ENCODE measurements around the gene RAB3C. TPM values are rescaled to one million over a fixed set of nuclear protein-coding genes. Genes with fewer than 3 reads are reported as not detected.
"Not testable (repeated sequence)": the region's sequence is repeated elsewhere in the genome, so short reads cannot be mapped to it uniquely, and the experiment has no call there.

RAB3C gene
- total and polyA plus RNA-seq, 2 donors (not counting 1 experiment from before 2014, with no cell fraction given), result not detected

- H3K4me3 ChIP-seq (replicated peaks in 1 of 4; ENCODE audit: control extremely low read depth in 1 of 4, insufficient read depth in 1 of 4, low read depth in 3 of 4, low read length in 4 of 4), result no peak overlapping the region
- H3K9ac ChIP-seq (ENCODE audit: insufficient read depth, low read length), result no peak overlapping the region
- H2AFZ ChIP-seq (ENCODE audit: low read length), result no peak overlapping the region
- H3K9me3 ChIP-seq (ENCODE audit: control insufficient read depth, insufficient read depth, low read depth, low read length), result no peaks in the 10 kb centered on the region
- no peaks in the 10 kb centered on the region for H3K4me1 ChIP-seq (ENCODE audit: control insufficient read depth, extremely low read depth, insufficient read depth, low read length)
- no peaks in the 10 kb centered on the region for H3K79me2 ChIP-seq (ENCODE audit: control insufficient read depth, insufficient read depth, low read length)
- TF ChIP-seq CTCF (conservative IDR thresholded peaks at IDR 0.05 in 1 of 2, IDR thresholded peaks at IDR 0.05 in 1 of 2; ENCODE audit: low read depth in 1 of 2, low read length in 2 of 2) (no peak), EZH2 (IDR thresholded peaks at IDR 0.05; ENCODE audit: low read length, missing control alignments) (no peak)
- H3K27ac ChIP-seq (ENCODE audit: insufficient read depth, low read length), result no peak overlapping the region
- H3K4me2 ChIP-seq (ENCODE audit: extremely low read depth, insufficient read depth, low read length), result no peak overlapping the region
- H4K20me1 ChIP-seq (ENCODE audit: control insufficient read depth, extremely low read depth, insufficient read depth, low read length), result peaks cover 2% of the 10 kb centered on the region
- DNase-seq (ENCODE audit: low read depth in 2 of 2), result no peak
- H3K27me3 ChIP-seq (ENCODE audit: control insufficient read depth, insufficient read depth, low read length), result no peaks in the 10 kb centered on the region
- no peaks in the 10 kb centered on the region for H3K36me3 ChIP-seq (ENCODE audit: control insufficient read depth, insufficient read depth, low read length)
Measured at GRCh38 chr5:58687595-58687994, 104.7 kb downstream of the RAB3C start.

- H4K20me1 ChIP-seq (ENCODE audit: control insufficient read depth, extremely low read depth, insufficient read depth, low read length); H3K4me2 ChIP-seq (ENCODE audit: extremely low read depth, insufficient read depth, low read length); H3K79me2 ChIP-seq (ENCODE audit: control insufficient read depth, insufficient read depth, low read length); H3K9me3 ChIP-seq (ENCODE audit: control insufficient read depth, insufficient read depth, low read depth, low read length); H3K27ac ChIP-seq (ENCODE audit: insufficient read depth, low read length); H3K4me1 ChIP-seq (ENCODE audit: control insufficient read depth, extremely low read depth, insufficient read depth, low read length); H3K36me3 ChIP-seq (ENCODE audit: control insufficient read depth, insufficient read depth, low read length); H3K9ac ChIP-seq (ENCODE audit: insufficient read depth, low read length); DNase-seq (ENCODE audit: low read depth in 2 of 2); H3K27me3 ChIP-seq (ENCODE audit: control insufficient read depth, insufficient read depth, low read length); H3K4me3 ChIP-seq (replicated peaks in 1 of 4; ENCODE audit: control extremely low read depth in 1 of 4, insufficient read depth in 1 of 4, low read depth in 3 of 4, low read length in 4 of 4); H2AFZ ChIP-seq (ENCODE audit: low read length): not testable (repeated sequence)
Measured at GRCh38 chr5:58699088-58699761, 116.3 kb downstream of the RAB3C start.

DNA sequence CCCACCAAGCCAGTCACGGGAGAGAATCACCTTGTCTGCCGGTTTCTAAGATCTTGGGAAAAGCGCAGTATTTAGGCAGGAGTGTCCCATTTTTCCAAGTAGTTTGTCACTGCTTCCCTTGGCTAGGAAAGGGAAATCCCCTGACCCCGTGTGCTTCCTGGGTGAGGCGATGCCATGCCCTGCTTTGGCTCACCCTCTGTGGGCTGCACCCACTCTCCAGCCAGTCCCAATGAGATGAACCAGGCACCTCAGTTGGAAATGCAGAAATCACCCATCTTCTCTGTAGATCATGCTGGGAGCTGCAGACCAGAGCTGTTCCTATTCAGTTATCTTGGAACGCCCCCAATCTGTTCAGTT, 116.9 kb downstream of the RAB3C start:
- no peak overlapping the region for H2AFZ ChIP-seq (ENCODE audit: low read length)
- DNase-seq (ENCODE audit: low read depth in 2 of 2), result no peak
- no peak overlapping the region for H3K4me3 ChIP-seq (replicated peaks in 1 of 4; ENCODE audit: control extremely low read depth in 1 of 4, insufficient read depth in 1 of 4, low read depth in 3 of 4, low read length in 4 of 4)
- no peak overlapping the region for H3K9ac ChIP-seq (ENCODE audit: insufficient read depth, low read length)
- no peaks in the 10 kb centered on the region for H3K79me2 ChIP-seq (ENCODE audit: control insufficient read depth, insufficient read depth, low read length)
- no peaks in the 10 kb centered on the region for H3K36me3 ChIP-seq (ENCODE audit: control insufficient read depth, insufficient read depth, low read length)
- no peaks in the 10 kb centered on the region for H4K20me1 ChIP-seq (ENCODE audit: control insufficient read depth, extremely low read depth, insufficient read depth, low read length)
- no peak overlapping the region for H3K27ac ChIP-seq (ENCODE audit: insufficient read depth, low read length)
- H3K9me3 ChIP-seq (ENCODE audit: control insufficient read depth, insufficient read depth, low read depth, low read length), result no peaks in the 10 kb centered on the region
- no peaks in the 10 kb centered on the region for H3K27me3 ChIP-seq (ENCODE audit: control insufficient read depth, insufficient read depth, low read length)
- TF ChIP-seq CTCF (conservative IDR thresholded peaks at IDR 0.05 in 1 of 2, IDR thresholded peaks at IDR 0.05 in 1 of 2; ENCODE audit: low read depth in 1 of 2, low read length in 2 of 2), result no peak
- no peak for TF ChIP-seq EZH2 (IDR thresholded peaks at IDR 0.05; ENCODE audit: low read length, missing control alignments)
- no peaks in the 10 kb centered on the region for H3K4me1 ChIP-seq (ENCODE audit: control insufficient read depth, extremely low read depth, insufficient read depth, low read length)
- no peak overlapping the region for H3K4me2 ChIP-seq (ENCODE audit: extremely low read depth, insufficient read depth, low read length)
